ENCODE results near the gene HNF4A. TPM values are rescaled to one million over a fixed set of nuclear protein-coding genes. Genes with fewer than 3 reads are reported as not detected.

Gene HNF4A
- total and polyA plus RNA-seq, 2 of the 13 experiments (the other 11 are each of a cell fraction or from before 2014, with no cell fraction given), result 80.9 to 169 TPM

GRCh38 chr20:44392776-44393607, 37.5 kb downstream of the HNF4A start (continued):
- peak; percentile 18 for TF ChIP-seq ZNF124 (CRISPR knock-in tag; IDR thresholded peaks at IDR 0.05)
- no peak for TF ChIP-seq ZNF713 (CRISPR knock-in tag; IDR thresholded peaks at IDR 0.05)
- no peak; the same call in 1 of the 2 replicates for TF ChIP-seq PHF8 (CRISPR knock-in tag; IDR thresholded peaks at IDR 0.05)
- TF ChIP-seq, protein P1, sequence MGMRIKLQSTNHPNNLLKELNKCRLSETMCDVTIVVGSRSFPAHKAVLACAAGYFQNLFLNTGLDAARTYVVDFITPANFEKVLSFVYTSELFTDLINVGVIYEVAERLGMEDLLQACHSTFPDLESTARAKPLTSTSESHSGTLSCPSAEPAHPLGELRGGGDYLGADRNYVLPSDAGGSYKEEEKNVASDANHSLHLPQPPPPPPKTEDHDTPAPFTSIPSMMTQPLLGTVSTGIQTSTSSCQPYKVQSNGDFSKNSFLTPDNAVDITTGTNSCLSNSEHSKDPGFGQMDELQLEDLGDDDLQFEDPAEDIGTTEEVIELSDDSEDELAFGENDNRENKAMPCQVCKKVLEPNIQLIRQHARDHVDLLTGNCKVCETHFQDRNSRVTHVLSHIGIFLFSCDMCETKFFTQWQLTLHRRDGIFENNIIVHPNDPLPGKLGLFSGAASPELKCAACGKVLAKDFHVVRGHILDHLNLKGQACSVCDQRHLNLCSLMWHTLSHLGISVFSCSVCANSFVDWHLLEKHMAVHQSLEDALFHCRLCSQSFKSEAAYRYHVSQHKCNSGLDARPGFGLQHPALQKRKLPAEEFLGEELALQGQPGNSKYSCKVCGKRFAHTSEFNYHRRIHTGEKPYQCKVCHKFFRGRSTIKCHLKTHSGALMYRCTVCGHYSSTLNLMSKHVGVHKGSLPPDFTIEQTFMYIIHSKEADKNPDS (CRISPR knock-in tag; IDR thresholded peaks at IDR 0.05), result peak; percentile 86; the same call in 1 of the 2 replicates
- TF ChIP-seq DMAP1 (CRISPR knock-in tag; IDR thresholded peaks at IDR 0.05), result no peak
- 0 out of 2 replicates have a peak, but pooled peaks have one; percentile 18 for TF ChIP-seq HOMEZ (CRISPR knock-in tag; IDR thresholded peaks at IDR 0.05; ENCODE audit: low read depth)
- TF ChIP-seq, protein P2, sequence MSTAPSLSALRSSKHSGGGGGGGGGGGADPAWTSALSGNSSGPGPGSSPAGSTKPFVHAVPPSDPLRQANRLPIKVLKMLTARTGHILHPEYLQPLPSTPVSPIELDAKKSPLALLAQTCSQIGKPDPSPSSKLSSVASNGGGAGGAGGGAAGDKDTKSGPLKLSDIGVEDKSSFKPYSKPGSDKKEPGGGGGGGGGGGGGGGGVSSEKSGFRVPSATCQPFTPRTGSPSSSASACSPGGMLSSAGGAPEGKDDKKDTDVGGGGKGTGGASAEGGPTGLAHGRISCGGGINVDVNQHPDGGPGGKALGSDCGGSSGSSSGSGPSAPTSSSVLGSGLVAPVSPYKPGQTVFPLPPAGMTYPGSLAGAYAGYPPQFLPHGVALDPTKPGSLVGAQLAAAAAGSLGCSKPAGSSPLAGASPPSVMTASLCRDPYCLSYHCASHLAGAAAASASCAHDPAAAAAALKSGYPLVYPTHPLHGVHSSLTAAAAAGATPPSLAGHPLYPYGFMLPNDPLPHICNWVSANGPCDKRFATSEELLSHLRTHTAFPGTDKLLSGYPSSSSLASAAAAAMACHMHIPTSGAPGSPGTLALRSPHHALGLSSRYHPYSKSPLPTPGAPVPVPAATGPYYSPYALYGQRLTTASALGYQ (CRISPR knock-in tag; IDR thresholded peaks at IDR 0.05), result peak; percentile 43; the same call in 1 of the 2 replicates
- no peak; the same call in 1 of the 2 replicates for TF ChIP-seq UBTF (CRISPR knock-in tag; IDR thresholded peaks at IDR 0.05)
- TF ChIP-seq MBNL3 (CRISPR knock-in tag; conservative IDR thresholded peaks at IDR 0.05), result no peak
- TF ChIP-seq TCF7L2 (IDR thresholded peaks at IDR 0.05; ENCODE audit: low read depth, low read length), result no peak
- no peak for TF ChIP-seq REXO4 (CRISPR knock-in tag; IDR thresholded peaks at IDR 0.05; ENCODE audit: borderline replicate concordance)
- TF ChIP-seq GMEB1 (CRISPR knock-in tag; IDR thresholded peaks at IDR 0.05; ENCODE audit: borderline replicate concordance), result peak; percentile 49; the same call in 1 of the 2 replicates
- peak; percentile 92 for TF ChIP-seq GATAD2A (CRISPR knock-in tag; IDR thresholded peaks at IDR 0.05)
- TF ChIP-seq ATF3 (CRISPR knock-in tag; IDR thresholded peaks at IDR 0.05), result 0 out of 2 replicates have a peak, but pooled peaks have one; percentile 9
- TF ChIP-seq RFX1 (IDR thresholded peaks at IDR 0.05), result no peak
- 0 out of 2 replicates have a peak, but pooled peaks have one; percentile 36 for TF ChIP-seq ZNF576 (CRISPR knock-in tag; IDR thresholded peaks at IDR 0.05)
- TF ChIP-seq ETV5 (CRISPR knock-in tag; IDR thresholded peaks at IDR 0.05; ENCODE audit: borderline replicate concordance), result peak; percentile 81
- no peak for TF ChIP-seq ZNF335 (CRISPR knock-in tag; IDR thresholded peaks at IDR 0.05)
